ENCODE measurements around the gene OTX2.

OTX2 gene

GRCh38 chr14:56810147-56810719 is at the start of gene OTX2:
Gene OTX2 (minus strand): TSS chr14:56810479. CDS start chr14:56805456, 5,023 bp downstream.
- no peak for DNase-seq

GRCh38 chr14:56858422-56858821 is 48.1 kb upstream of the OTX2 start:
- no peak for DNase-seq

- no peak for DNase-seq
These were observed 46.9 kb upstream of the OTX2 start for GRCh38 chr14:56857216-56857615.

GRCh38 chr14:56855891-56856461 is 45.7 kb upstream of the OTX2 start:
- no peak for DNase-seq

- DNase-seq, result no peak
These were observed 44.0 kb upstream of the OTX2 start for GRCh38 chr14:56854325-56854724.

GRCh38 chr14:56846970-56847930 is 37.0 kb upstream of the OTX2 start:
- DNase-seq, result no peak

- DNase-seq, result no peak
These were observed 34.2 kb upstream of the OTX2 start for GRCh38 chr14:56844406-56845002.

- no peak for DNase-seq
These were observed 31.3 kb upstream of the OTX2 start for GRCh38 chr14:56841611-56842010.

GRCh38 chr14:56840221-56840620 is 29.9 kb upstream of the OTX2 start:
- DNase-seq, result no peak

- no peak for DNase-seq
These were observed 18.9 kb upstream of the OTX2 start for GRCh38 chr14:56829151-56829550.

- DNase-seq, result no peak
These were observed 15.9 kb upstream of the OTX2 start for GRCh38 chr14:56826214-56826613.

- no peak for DNase-seq
These were observed 11.7 kb upstream of the OTX2 start for GRCh38 chr14:56821805-56822610.

- DNase-seq, result no peak
These were observed 10.9 kb upstream of the OTX2 start for GRCh38 chr14:56821177-56821576.

GRCh38 chr14:56817396-56817921 is 7.2 kb upstream of the OTX2 start:
- DNase-seq, result no peak

- no peak for DNase-seq
These were observed 6.5 kb upstream of the OTX2 start for GRCh38 chr14:56816574-56817391.

- no peak for DNase-seq
These were observed 5.5 kb upstream of the OTX2 start for GRCh38 chr14:56815745-56816144.

GRCh38 chr14:56814969-56815700 is 4.9 kb upstream of the OTX2 start:
- no peak for DNase-seq

GRCh38 chr14:56814519-56814959 is 4.3 kb upstream of the OTX2 start:
- no peak for DNase-seq

GRCh38 chr14:56813143-56813551 is 2.9 kb upstream of the OTX2 start:
- DNase-seq, result no peak

- no peak for DNase-seq
These were observed 2.3 kb upstream of the OTX2 start for GRCh38 chr14:56812364-56813141.

Measured in activated CD4-positive, alpha-beta T cell treated with anti-CD3 and anti-CD28 coated beads, Interleukin-2, amount 50 U/mL, for 4 hours (primary cell).